Activated naive CD4-positive, alpha-beta T cell treated with anti-CD3 and anti-CD28 coated beads for 36 hours (primary cell): ENCODE measurements around the gene STRN. TPM values are rescaled to one million over a fixed set of nuclear protein-coding genes. Genes with fewer than 3 reads are reported as not detected.

Experiments
- CTCF ChIA-PET: fragments of 350-600 bp; sonication (Branson Sonifier 250); formaldehyde crosslinking; loops from one replicate; lab custom pipeline; 2021; ENCODE audit warnings: antibody characterized with exemption; lab: Charles Lee
- DNase-seq: peaks from one replicate; pipeline ENCODE4 v3.0.0-alpha.2; 2020
- H3K27ac Mint-ChIP-seq: one replicate; pipeline ENCODE4 v1.8.0; 2021; ENCODE audit warnings: mild to moderate bottlenecking, mixed read lengths
- H3K27me3 Mint-ChIP-seq: one replicate; pipeline ENCODE4 v1.8.0; 2021; ENCODE audit warnings: low read depth, mixed read lengths
- H3K36me3 Mint-ChIP-seq: one replicate; pipeline ENCODE4 v1.8.0; 2021; ENCODE audit warnings: low read depth, mixed read lengths
- H3K4me1 Mint-ChIP-seq: one replicate; pipeline ENCODE4 v1.8.0; 2021; ENCODE audit warnings: low read depth, mixed read lengths
- H3K4me3 Mint-ChIP-seq: one replicate; pipeline ENCODE4 v1.8.0; 2021; ENCODE audit warnings: mild to moderate bottlenecking, moderate library complexity, mixed read lengths
- H3K9me3 Mint-ChIP-seq: one replicate; pipeline ENCODE4 v1.8.0; 2021; ENCODE audit warnings: mixed read lengths
- intact Hi-C: fragments of 100-400 bp; cut with micrococcal nuclease; formaldehyde crosslinking; loops from one replicate; pipeline ENCODE4 v1.15.1; 2023
- total RNA-seq, 2 experiments: library from RNA; stranded (reverse); gene quantifications; one replicate each; pipeline ENCODE4 v1.2.3, GENCODE V29; 2021

STRN gene
- total RNA-seq, 2 experiments from 2014 or later, result 19.3 to 22.2 TPM

GRCh38 chr2:36824273-36824672 lies 142.1 kb downstream of the STRN start:
- no peaks in the 10 kb centered on the region for H3K4me1 Mint-ChIP-seq
- CTCF ChIA-PET, result no interaction called here

GRCh38 chr2:36823862-36824261 lies 142.5 kb downstream of the STRN start:
- H3K4me1 Mint-ChIP-seq, result no peaks in the 10 kb centered on the region
- CTCF ChIA-PET, result interaction anchor here (1.5 kb wide), 1 partner anchor 38 kb away, joined by 7 read pairs; no protein-coding TSS in a partner anchor
- H3K27ac Mint-ChIP-seq, result no peak overlapping the region
- no peaks in the 10 kb centered on the region for H3K36me3 Mint-ChIP-seq
- no peak for DNase-seq
- H3K9me3 Mint-ChIP-seq, result no peaks in the 10 kb centered on the region
- no peak overlapping the region for H3K4me3 Mint-ChIP-seq
- intact Hi-C loops, result no loop called here
- H3K27me3 Mint-ChIP-seq, result peaks cover 2% of the 10 kb centered on the region

More at GRCh38 chr2:36824273-36824672, 142.1 kb downstream of the STRN start:
- Mint-ChIP-seq H3K27ac (no peak overlapping the region), H3K9me3 (no peaks in the 10 kb centered on the region), H3K4me3 (no peak overlapping the region), H3K36me3 (no peaks in the 10 kb centered on the region), H3K27me3 (peaks cover 2% of the 10 kb centered on the region)
- intact Hi-C loops, result no loop called here
- DNase-seq, result no peak

- H3K4me1 Mint-ChIP-seq, result no peaks in the 10 kb centered on the region
- no peak overlapping the region for H3K4me3 Mint-ChIP-seq
- CTCF ChIA-PET, result interaction anchor here (0.7 to 1.1 kb wide), 2 partner anchors 41 to 242 kb away, joined by 3 to 4 read pairs; no protein-coding TSS in a partner anchor
- H3K27ac Mint-ChIP-seq, result no peak overlapping the region
- no peaks in the 10 kb centered on the region for H3K9me3 Mint-ChIP-seq
- DNase-seq, result no peak
- intact Hi-C loops, result no loop called here
- H3K36me3 Mint-ChIP-seq, result no peaks in the 10 kb centered on the region
- H3K27me3 Mint-ChIP-seq, result peaks cover 2% of the 10 kb centered on the region
These were observed 145.3 kb downstream of the STRN start for GRCh38 chr2:36820942-36821605.

DNA sequence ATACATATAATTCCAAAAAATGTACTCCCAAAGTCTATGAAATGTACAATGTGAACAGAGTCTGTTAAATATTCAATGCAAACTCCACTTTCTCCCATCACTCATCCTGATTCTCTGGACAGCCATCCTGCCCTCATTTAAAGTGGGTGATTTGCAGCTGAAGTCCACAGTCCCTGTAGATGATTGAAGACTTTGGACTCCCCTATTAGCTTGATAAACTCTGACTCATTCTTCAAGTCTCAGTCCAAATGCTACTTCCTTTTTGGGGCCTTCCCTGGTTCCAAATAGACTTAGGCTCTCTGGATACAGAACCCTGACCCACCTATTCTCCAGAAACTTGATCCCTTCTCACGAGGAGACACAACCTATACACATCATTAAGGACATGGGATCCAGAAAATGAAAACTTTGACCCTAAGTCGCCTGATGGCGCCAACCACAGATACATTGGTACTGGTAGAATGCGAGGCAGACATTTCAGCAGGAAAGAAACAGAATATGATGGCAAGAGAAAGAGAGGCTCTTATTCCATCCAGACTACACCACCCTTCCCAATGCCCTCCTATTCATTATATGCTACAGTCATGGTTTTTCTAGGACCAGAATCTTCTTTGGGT lies 147.1 kb downstream of the STRN start:
- no peaks in the 10 kb centered on the region for H3K36me3 Mint-ChIP-seq
- H3K4me1 Mint-ChIP-seq, result no peaks in the 10 kb centered on the region
- intact Hi-C loops, result no loop called here
- H3K27me3 Mint-ChIP-seq, result no peaks in the 10 kb centered on the region
- no peak for DNase-seq
- no peak overlapping the region for H3K27ac Mint-ChIP-seq
- H3K4me3 Mint-ChIP-seq, result no peak overlapping the region
- H3K9me3 Mint-ChIP-seq, result no peaks in the 10 kb centered on the region
- CTCF ChIA-PET, result no interaction called here

- no peak overlapping the region for H3K27ac Mint-ChIP-seq
- no peak for DNase-seq
- no peaks in the 10 kb centered on the region for H3K4me1 Mint-ChIP-seq
- intact Hi-C loops, result no loop called here
- H3K36me3 Mint-ChIP-seq, result no peaks in the 10 kb centered on the region
- H3K27me3 Mint-ChIP-seq, result no peaks in the 10 kb centered on the region
- H3K9me3 Mint-ChIP-seq, result no peaks in the 10 kb centered on the region
- CTCF ChIA-PET, result no interaction called here
- no peak overlapping the region for H3K4me3 Mint-ChIP-seq
These were observed 147.8 kb downstream of the STRN start for GRCh38 chr2:36818542-36818941.

GRCh38 chr2:36812196-36812595 lies 154.1 kb downstream of the STRN start:
- CTCF ChIA-PET, result interaction anchor here (0.7 kb wide), 1 partner anchor 292 kb away, joined by 4 read pairs; no protein-coding TSS in a partner anchor

GRCh38 chr2:36811071-36811470 lies 155.3 kb downstream of the STRN start:
- no peaks in the 10 kb centered on the region for H3K4me1 Mint-ChIP-seq
- intact Hi-C loops, result no loop called here
- H3K27ac Mint-ChIP-seq, result no peak overlapping the region
- H3K9me3 Mint-ChIP-seq, result no peaks in the 10 kb centered on the region
- H3K4me3 Mint-ChIP-seq, result no peak overlapping the region
- DNase-seq, result no peak
- no peaks in the 10 kb centered on the region for H3K27me3 Mint-ChIP-seq
- CTCF ChIA-PET, result interaction anchor here (0.7 to 1.4 kb wide), 3 partner anchors 15 to 402 kb away, joined by 3 to 6 read pairs (median 3); no protein-coding TSS in a partner anchor
- no peaks in the 10 kb centered on the region for H3K36me3 Mint-ChIP-seq

More at GRCh38 chr2:36812196-36812595, 154.1 kb downstream of the STRN start:
- Mint-ChIP-seq H3K27ac (no peak overlapping the region), H3K4me1 (no peaks in the 10 kb centered on the region), H3K9me3 (no peaks in the 10 kb centered on the region), H3K27me3 (no peaks in the 10 kb centered on the region), H3K4me3 (no peak overlapping the region), H3K36me3 (no peaks in the 10 kb centered on the region)
- DNase-seq, result no peak
- intact Hi-C loops, result no loop called here

- intact Hi-C loops, result no loop called here
- DNase-seq, result no peak
- H3K9me3 Mint-ChIP-seq, result no peaks in the 10 kb centered on the region
- no peaks in the 10 kb centered on the region for H3K36me3 Mint-ChIP-seq
- no peaks in the 10 kb centered on the region for H3K4me1 Mint-ChIP-seq
- H3K27me3 Mint-ChIP-seq, result no peaks in the 10 kb centered on the region
- CTCF ChIA-PET, result no interaction called here
- no peak overlapping the region for H3K4me3 Mint-ChIP-seq
- no peak overlapping the region for H3K27ac Mint-ChIP-seq
These were observed 157.3 kb downstream of the STRN start for GRCh38 chr2:36809069-36809445.

DNA sequence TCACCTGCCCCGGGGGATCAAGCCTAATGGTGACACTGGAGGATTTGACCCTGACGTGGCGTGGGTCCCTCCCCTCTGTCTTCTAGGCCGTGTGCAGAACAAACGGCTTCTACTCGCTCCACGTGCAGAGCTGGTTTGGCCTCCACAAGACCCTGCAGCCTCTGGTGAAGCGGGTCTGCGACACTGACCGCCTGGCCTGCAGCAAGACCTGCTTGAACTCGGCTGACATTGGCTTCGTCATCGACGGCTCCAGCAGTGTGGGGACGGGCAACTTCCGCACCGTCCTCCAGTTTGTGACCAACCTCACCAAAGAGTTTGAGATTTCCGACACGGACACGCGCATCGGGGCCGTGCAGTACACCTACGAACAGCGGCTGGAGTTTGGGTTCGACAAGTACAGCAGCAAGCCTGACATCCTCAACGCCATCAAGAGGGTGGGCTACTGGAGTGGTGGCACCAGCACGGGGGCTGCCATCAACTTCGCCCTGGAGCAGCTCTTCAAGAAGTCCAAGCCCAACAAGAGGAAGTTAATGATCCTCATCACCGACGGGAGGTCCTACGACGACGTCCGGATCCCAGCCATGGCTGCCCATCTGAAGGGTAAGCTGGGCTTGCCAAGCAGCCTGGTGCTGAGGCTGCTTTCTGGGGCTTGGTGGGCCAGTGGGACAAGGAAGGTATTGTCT lies 157.8 kb downstream of the STRN start:
- DNase-seq, result no peak
- CTCF ChIA-PET, result no interaction called here
- Mint-ChIP-seq H3K4me3 (no peak overlapping the region), H3K27me3 (no peaks in the 10 kb centered on the region), H3K9me3 (no peaks in the 10 kb centered on the region), H3K36me3 (no peaks in the 10 kb centered on the region), H3K4me1 (no peaks in the 10 kb centered on the region), H3K27ac (no peak overlapping the region)
- intact Hi-C loops, result no loop called here

DNA sequence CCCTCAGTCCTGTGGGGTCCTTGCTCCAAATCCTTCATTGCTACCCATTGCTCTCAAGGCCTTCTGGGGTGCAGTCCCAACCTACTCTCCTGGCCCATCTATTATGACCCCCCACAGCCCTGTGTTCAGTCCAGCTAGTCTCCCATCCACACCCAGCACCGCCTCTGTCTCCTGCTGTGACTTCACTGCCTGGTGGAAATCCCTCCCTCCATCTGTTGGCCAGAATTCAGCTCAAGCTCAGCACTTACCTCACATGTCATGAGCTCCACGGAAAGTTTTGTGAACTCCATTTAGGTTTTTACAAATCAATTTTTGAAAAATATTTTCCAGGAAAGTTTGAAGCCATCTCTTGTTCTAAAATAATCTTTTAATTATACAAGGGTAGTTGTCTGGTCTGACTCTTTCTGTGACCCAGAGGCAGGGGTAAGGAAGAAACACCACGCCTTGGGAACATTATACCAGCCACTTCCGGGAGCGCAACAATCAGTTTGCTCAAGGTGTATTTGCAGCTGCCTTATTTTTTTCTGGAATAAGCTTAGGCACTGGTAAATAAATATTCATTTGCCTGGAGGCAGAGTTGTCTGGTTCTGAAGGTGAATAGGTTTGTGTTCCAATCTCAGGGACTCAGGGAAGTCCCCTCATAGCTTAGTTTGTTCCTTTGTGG lies 159.0 kb downstream of the STRN start:
- H3K27me3 Mint-ChIP-seq, result no peaks in the 10 kb centered on the region
- H3K4me1 Mint-ChIP-seq, result no peaks in the 10 kb centered on the region
- no peaks in the 10 kb centered on the region for H3K36me3 Mint-ChIP-seq
- no peaks in the 10 kb centered on the region for H3K9me3 Mint-ChIP-seq
- intact Hi-C loops, result no loop called here
- no peak overlapping the region for H3K4me3 Mint-ChIP-seq
- no peak for DNase-seq
- H3K27ac Mint-ChIP-seq, result no peak overlapping the region
- CTCF ChIA-PET, result interaction anchor here (0.6 to 1.5 kb wide), 2 partner anchors 19 to 27 kb away, joined by 3 to 4 read pairs; no protein-coding TSS in a partner anchor

DNA sequence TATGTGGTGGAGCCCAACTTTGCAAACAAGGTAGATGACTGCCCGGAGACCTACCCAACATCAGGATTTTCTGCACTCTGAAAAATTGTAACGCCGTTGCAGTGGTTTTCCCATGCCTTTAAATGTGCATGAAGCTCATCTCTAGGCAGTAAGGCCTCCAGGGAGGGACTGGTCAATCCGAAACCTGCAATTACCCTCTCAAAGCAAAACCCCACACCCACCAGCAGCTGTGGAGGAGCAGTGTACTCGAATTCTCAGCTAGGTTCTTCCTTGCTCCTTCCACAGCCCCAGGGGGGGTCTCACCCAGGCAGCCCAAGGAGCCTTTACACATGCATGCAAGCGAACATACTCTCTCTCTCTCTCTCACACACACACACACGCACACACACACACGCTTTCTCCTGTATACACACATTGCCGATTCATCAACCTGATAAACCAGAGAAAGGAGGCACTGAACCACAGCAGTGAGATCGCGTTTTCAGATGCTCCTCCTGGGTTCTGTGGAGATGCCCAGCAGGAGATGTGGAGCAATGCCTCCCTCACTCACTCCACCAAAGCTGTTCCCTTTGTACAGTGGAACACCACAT lies 160.6 kb downstream of the STRN start:
- H3K9me3 Mint-ChIP-seq, result no peaks in the 10 kb centered on the region
- no peaks in the 10 kb centered on the region for H3K36me3 Mint-ChIP-seq
- H3K27me3 Mint-ChIP-seq, result no peaks in the 10 kb centered on the region
- CTCF ChIA-PET, result interaction anchor here (1.0 kb wide), 1 partner anchor 22 kb away, joined by 3 read pairs; no protein-coding TSS in a partner anchor
- no peak overlapping the region for H3K27ac Mint-ChIP-seq
- peaks cover 4% of the 10 kb centered on the region for H3K4me1 Mint-ChIP-seq
- intact Hi-C loops, result no loop called here
- no peak for DNase-seq
- H3K4me3 Mint-ChIP-seq, result no peak overlapping the region

- no peak for DNase-seq
- intact Hi-C loops, result no loop called here
- CTCF ChIA-PET, result interaction anchor here (0.7 to 1.7 kb wide), 3 partner anchors 10 to 201 kb away, joined by 3 read pairs; no protein-coding TSS in a partner anchor
- H3K4me1 Mint-ChIP-seq, result peaks cover 8% of the 10 kb centered on the region
- H3K4me3 Mint-ChIP-seq, result no peak overlapping the region
- peaks cover 1% of the 10 kb centered on the region for H3K27me3 Mint-ChIP-seq
- H3K36me3 Mint-ChIP-seq, result no peaks in the 10 kb centered on the region
- no peaks in the 10 kb centered on the region for H3K9me3 Mint-ChIP-seq
- no peak overlapping the region for H3K27ac Mint-ChIP-seq
These were observed 163.4 kb downstream of the STRN start for GRCh38 chr2:36802952-36803351.
